DND-41 (cell line): ENCODE data around the gene ZC3H4.
"Not testable (repeated sequence)": the region's sequence is repeated elsewhere in the genome, so short reads cannot be mapped to it uniquely, and the experiment has no call there.

Experiments used
- ATAC-seq: fragments of 200-7000 bp; cut with Tn5 transposase; 3 replicates; pipeline ENCODE4 v1.9.1; 2021; ENCODE audit warnings: low read depth; ENCODE audit not compliant: insufficient read depth
- DNase-seq: peaks from one replicate; pipeline ENCODE4 v3.0.0-alpha.2; 2020
- H2AFZ ChIP-seq: 2 replicates; pipeline ENCODE4 v1.6.0; 2012; ENCODE audit warnings: low read depth, low read length
- H3K27ac ChIP-seq: 2 replicates; pipeline ENCODE4 v1.5.1; 2012; ENCODE audit warnings: low read length, inconsistent platforms
- H3K27me3 ChIP-seq: fragments of 200-600 bp; sonication (generic); 2 replicates; pipeline ENCODE4 v1.6.0; 2012; ENCODE audit warnings: low read length, mild to moderate bottlenecking, inconsistent platforms; ENCODE audit not compliant: insufficient read depth, poor library complexity
- H3K36me3 ChIP-seq: 2 replicates; pipeline ENCODE4 v1.5.1; 2012; ENCODE audit warnings: low read length, inconsistent platforms; ENCODE audit not compliant: insufficient read depth
- H3K4me1 ChIP-seq: 2 replicates; pipeline ENCODE4 v1.5.1; 2012; ENCODE audit warnings: mild to moderate bottlenecking, low read length; ENCODE audit not compliant: insufficient read depth
- H3K4me2 ChIP-seq: 2 replicates; pipeline ENCODE4 v1.6.0; 2012; ENCODE audit warnings: mild to moderate bottlenecking, moderate library complexity, low read length, inconsistent platforms; ENCODE audit not compliant: insufficient read depth
- H3K4me3 ChIP-seq, 2 experiments: fragments of 200-600 bp in 1 of 2; shearing (Covaris generic) in 1 of 2; 2 replicates each; pipeline ENCODE4 v1.5.1; 2012 to 2016; ENCODE audit warnings: inconsistent platforms in 2 of 2, low read length in 2 of 2, mild to moderate bottlenecking in 2 of 2, low read depth in 1 of 2, moderate library complexity in 1 of 2
- H3K79me2 ChIP-seq: 2 replicates; pipeline ENCODE4 v1.6.0; 2012; ENCODE audit warnings: low read length, inconsistent platforms; ENCODE audit not compliant: insufficient read depth
- H3K9ac ChIP-seq: 2 replicates; pipeline ENCODE4 v1.6.0; 2012; ENCODE audit warnings: low read depth, mild to moderate bottlenecking, inconsistent platforms, low read length, moderate library complexity
- H3K9me3 ChIP-seq: 2 replicates; pipeline ENCODE4 v1.5.1; 2012; ENCODE audit warnings: low read length, moderate library complexity, mild to moderate bottlenecking, inconsistent platforms; ENCODE audit not compliant: insufficient read depth, severe bottlenecking
- H4K20me1 ChIP-seq: 2 replicates; pipeline ENCODE4 v1.6.0; 2012; ENCODE audit warnings: low read length; ENCODE audit not compliant: insufficient read depth
- CTCF ChIP-seq: IDR thresholded peaks from 2 replicates; pipeline ENCODE4 v1.5.1; 2012; ENCODE audit warnings: borderline replicate concordance, low read length, moderate library complexity, mild to moderate bottlenecking; ENCODE audit not compliant: poor library complexity, severe bottlenecking; ENCODE audit errors: extremely low read depth
- EZH2 ChIP-seq: IDR thresholded peaks from 3 replicates; pipeline ENCODE4 v1.6.1; 2012; ENCODE audit warnings: borderline replicate concordance, low read depth, mild to moderate bottlenecking, moderate library complexity, low read length, inconsistent platforms; ENCODE audit not compliant: severe bottlenecking

ZC3H4 gene

GRCh38 chr19:47143322-47144073, 29.9 kb upstream of the ZC3H4 start:
- H3K36me3 ChIP-seq = peaks cover 84% of the 10 kb centered on the region
- peaks cover 94% of the 10 kb centered on the region for H3K79me2 ChIP-seq

GRCh38 chr19:47142779-47143178, 29.2 kb upstream of the ZC3H4 start:
- H3K79me2 ChIP-seq = peaks cover 94% of the 10 kb centered on the region
- no peak overlapping the region for H3K4me3 ChIP-seq
- H3K36me3 ChIP-seq = peaks cover 83% of the 10 kb centered on the region
- no peaks in the 10 kb centered on the region for H3K4me1 ChIP-seq
- H3K4me2 ChIP-seq = no peak overlapping the region
- no peak overlapping the region for H3K9ac ChIP-seq
- no peaks in the 10 kb centered on the region for H3K9me3 ChIP-seq
- ATAC-seq (no peak), DNase-seq (no peak)
- no peaks in the 10 kb centered on the region for H3K27me3 ChIP-seq
- TF ChIP-seq CTCF (no peak), EZH2 (no peak)
- H3K27ac ChIP-seq = no peak overlapping the region
- H4K20me1 ChIP-seq = peaks cover 63% of the 10 kb centered on the region
- H2AFZ ChIP-seq = no peak overlapping the region

More at GRCh38 chr19:47143322-47144073, 29.9 kb upstream of the ZC3H4 start:
- no peak overlapping the region for H3K9ac ChIP-seq
- H3K4me3 ChIP-seq = no peak overlapping the region
- no peaks in the 10 kb centered on the region for H3K4me1 ChIP-seq
- no peak overlapping the region for H3K4me2 ChIP-seq
- no peak for DNase-seq
- H3K9me3 ChIP-seq = no peaks in the 10 kb centered on the region
- no peak for ATAC-seq
- no peak overlapping the region for H2AFZ ChIP-seq
- no peak for TF ChIP-seq CTCF
- no peak for TF ChIP-seq EZH2
- H3K27ac ChIP-seq = no peak overlapping the region
- peaks cover 61% of the 10 kb centered on the region for H4K20me1 ChIP-seq
- no peaks in the 10 kb centered on the region for H3K27me3 ChIP-seq

- Histone ChIP-seq H3K27ac (no peak overlapping the region), H3K36me3 (peaks cover 81% of the 10 kb centered on the region), H4K20me1 (peaks cover 72% of the 10 kb centered on the region), H3K4me2 (no peak overlapping the region), H3K9me3 (no peaks in the 10 kb centered on the region), H3K4me1 (no peaks in the 10 kb centered on the region), H3K79me2 (peaks cover 99% of the 10 kb centered on the region), H3K27me3 (no peaks in the 10 kb centered on the region), H3K9ac (no peak overlapping the region), H2AFZ (no peak overlapping the region), H3K4me3 (no peak overlapping the region)
- DNase-seq (no peak), ATAC-seq (no peak)
- TF ChIP-seq CTCF = no peak
- TF ChIP-seq EZH2 = no peak
Observed at GRCh38 chr19:47141695-47142094, 28.1 kb upstream of the ZC3H4 start.

GRCh38 chr19:47141252-47141651, 27.7 kb upstream of the ZC3H4 start:
- H3K4me1 ChIP-seq, H3K9me3 ChIP-seq, H2AFZ ChIP-seq, H3K27me3 ChIP-seq, H3K4me3 ChIP-seq, H3K4me2 ChIP-seq, ATAC-seq, H3K9ac ChIP-seq, H3K27ac ChIP-seq, DNase-seq: not testable (repeated sequence)
- Histone ChIP-seq H4K20me1 (peaks cover 72% of the 10 kb centered on the region), H3K79me2 (peaks cover 99% of the 10 kb centered on the region), H3K36me3 (peaks cover 81% of the 10 kb centered on the region)
